Measurements from ENCODE around the gene ATG101.

DNA sequence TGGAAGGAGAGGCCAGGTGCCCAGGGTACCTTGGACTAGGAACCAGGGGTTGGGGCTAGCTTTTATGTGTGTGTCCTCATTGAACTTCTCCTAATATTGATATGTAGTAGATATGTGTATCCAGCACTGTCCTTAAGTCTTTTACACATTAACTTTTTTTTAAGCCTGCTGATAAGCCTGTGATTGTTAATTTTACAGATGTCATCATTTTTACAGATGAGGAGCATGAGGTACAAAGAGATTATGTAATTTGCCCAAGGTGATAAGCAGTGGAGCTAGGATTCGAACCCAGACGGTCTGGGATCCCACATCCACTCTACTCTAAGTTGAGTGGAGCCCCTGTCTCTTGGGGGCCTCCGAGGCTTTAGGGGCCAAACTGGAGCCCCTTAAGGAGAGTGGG, 28.7 kb upstream of the ATG101 start:
- TF ChIP-seq TAF1 (IDR thresholded peaks at IDR 0.05; ENCODE audit: low read depth) (no peak), POLR2AphosphoS5 (IDR thresholded peaks at IDR 0.05) (no peak), EP300 (conservative IDR thresholded peaks at IDR 0.05; ENCODE audit: poor library complexity, severe bottlenecking) (no peak), MXI1 (conservative IDR thresholded peaks at IDR 0.05; ENCODE audit: poor library complexity, severe bottlenecking) (no peak), EZH2 (IDR thresholded peaks at IDR 0.05; ENCODE audit: borderline replicate concordance, insufficient read depth, low read length, poor library complexity, severe bottlenecking) (no peak), RAD21 (conservative IDR thresholded peaks at IDR 0.05) (no peak), SMC3 (conservative IDR thresholded peaks at IDR 0.05; ENCODE audit: poor library complexity) (no peak)
- TF ChIP-seq, protein P1, sequence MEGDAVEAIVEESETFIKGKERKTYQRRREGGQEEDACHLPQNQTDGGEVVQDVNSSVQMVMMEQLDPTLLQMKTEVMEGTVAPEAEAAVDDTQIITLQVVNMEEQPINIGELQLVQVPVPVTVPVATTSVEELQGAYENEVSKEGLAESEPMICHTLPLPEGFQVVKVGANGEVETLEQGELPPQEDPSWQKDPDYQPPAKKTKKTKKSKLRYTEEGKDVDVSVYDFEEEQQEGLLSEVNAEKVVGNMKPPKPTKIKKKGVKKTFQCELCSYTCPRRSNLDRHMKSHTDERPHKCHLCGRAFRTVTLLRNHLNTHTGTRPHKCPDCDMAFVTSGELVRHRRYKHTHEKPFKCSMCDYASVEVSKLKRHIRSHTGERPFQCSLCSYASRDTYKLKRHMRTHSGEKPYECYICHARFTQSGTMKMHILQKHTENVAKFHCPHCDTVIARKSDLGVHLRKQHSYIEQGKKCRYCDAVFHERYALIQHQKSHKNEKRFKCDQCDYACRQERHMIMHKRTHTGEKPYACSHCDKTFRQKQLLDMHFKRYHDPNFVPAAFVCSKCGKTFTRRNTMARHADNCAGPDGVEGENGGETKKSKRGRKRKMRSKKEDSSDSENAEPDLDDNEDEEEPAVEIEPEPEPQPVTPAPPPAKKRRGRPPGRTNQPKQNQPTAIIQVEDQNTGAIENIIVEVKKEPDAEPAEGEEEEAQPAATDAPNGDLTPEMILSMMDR (IDR thresholded peaks at IDR 0.05; ENCODE audit: poor library complexity, severe bottlenecking): no peak
- TF ChIP-seq, protein P2, sequence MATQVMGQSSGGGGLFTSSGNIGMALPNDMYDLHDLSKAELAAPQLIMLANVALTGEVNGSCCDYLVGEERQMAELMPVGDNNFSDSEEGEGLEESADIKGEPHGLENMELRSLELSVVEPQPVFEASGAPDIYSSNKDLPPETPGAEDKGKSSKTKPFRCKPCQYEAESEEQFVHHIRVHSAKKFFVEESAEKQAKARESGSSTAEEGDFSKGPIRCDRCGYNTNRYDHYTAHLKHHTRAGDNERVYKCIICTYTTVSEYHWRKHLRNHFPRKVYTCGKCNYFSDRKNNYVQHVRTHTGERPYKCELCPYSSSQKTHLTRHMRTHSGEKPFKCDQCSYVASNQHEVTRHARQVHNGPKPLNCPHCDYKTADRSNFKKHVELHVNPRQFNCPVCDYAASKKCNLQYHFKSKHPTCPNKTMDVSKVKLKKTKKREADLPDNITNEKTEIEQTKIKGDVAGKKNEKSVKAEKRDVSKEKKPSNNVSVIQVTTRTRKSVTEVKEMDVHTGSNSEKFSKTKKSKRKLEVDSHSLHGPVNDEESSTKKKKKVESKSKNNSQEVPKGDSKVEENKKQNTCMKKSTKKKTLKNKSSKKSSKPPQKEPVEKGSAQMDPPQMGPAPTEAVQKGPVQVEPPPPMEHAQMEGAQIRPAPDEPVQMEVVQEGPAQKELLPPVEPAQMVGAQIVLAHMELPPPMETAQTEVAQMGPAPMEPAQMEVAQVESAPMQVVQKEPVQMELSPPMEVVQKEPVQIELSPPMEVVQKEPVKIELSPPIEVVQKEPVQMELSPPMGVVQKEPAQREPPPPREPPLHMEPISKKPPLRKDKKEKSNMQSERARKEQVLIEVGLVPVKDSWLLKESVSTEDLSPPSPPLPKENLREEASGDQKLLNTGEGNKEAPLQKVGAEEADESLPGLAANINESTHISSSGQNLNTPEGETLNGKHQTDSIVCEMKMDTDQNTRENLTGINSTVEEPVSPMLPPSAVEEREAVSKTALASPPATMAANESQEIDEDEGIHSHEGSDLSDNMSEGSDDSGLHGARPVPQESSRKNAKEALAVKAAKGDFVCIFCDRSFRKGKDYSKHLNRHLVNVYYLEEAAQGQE (IDR thresholded peaks at IDR 0.05; ENCODE audit: borderline replicate concordance): no peak

All from neural cell (in vitro differentiated cells).